ENCODE measurements around the gene TMEFF2. TPM values are rescaled to one million over a fixed set of nuclear protein-coding genes. Genes with fewer than 3 reads are reported as not detected.
"Not testable (repeated sequence)": the region's sequence is repeated elsewhere in the genome, so short reads cannot be mapped to it uniquely, and the experiment has no call there.

Gene TMEFF2
- total RNA-seq, 5 donors from 2014 or later (not counting 1 experiment from before 2014, with no cell fraction given) = not detected

DNA sequence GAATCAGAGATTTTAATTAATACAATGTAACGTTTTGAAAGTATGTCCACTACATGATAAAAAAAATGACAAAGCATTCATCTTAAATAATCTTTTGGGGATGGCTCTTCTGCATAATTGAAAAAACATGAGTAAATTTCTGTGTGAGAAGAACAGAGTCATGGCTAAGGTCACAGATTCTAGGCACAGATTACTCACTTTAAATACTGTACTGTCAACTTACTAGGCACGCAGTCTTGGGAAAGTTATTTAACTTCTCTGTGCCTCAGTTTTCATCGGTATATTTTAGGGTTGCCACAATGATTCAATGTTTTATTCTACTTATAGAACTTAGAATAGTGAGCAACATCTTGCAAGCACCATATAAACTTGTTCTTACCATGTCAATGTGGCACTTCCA, 49.2 kb downstream of the TMEFF2 start:
- no peaks in the 10 kb centered on the region for H3K4me1 Mint-ChIP-seq
- Histone ChIP-seq H3K27ac (ENCODE audit: low read length) (no peak overlapping the region), H3K36me3 (ENCODE audit: control insufficient read depth in 2 of 2, extremely low read depth in 1 of 2, insufficient read depth in 1 of 2, low read length in 1 of 2) (no peaks in the 10 kb centered on the region), H3K4me1 (ENCODE audit: control insufficient read depth in 1 of 2, extremely low read depth in 1 of 2, insufficient read depth in 2 of 2, low read length in 2 of 2) (no peaks in the 10 kb centered on the region), H3K27me3 (replicated peaks in 1 of 2; ENCODE audit: control insufficient read depth in 2 of 2, extremely low read depth in 1 of 2, insufficient read depth in 2 of 2, low read length in 1 of 2) (no peaks in the 10 kb centered on the region), H3K9me3 (no peaks in the 10 kb centered on the region), H3K4me3 (ENCODE audit: control insufficient read depth in 1 of 2, extremely low read depth in 1 of 2, low read length in 1 of 2) (no peak overlapping the region)
- CTCF ChIA-PET = no interaction called here
- POLR2A ChIA-PET = no interaction called here
- no CpG with 5 or more reads among the region's 3 CpGs for WGBS (ENCODE audit: insufficient coverage)
- DNase-seq = no peak
- H3K27ac Mint-ChIP-seq = no peak overlapping the region
- H3K9me3 Mint-ChIP-seq = no peaks in the 10 kb centered on the region
- no peaks in the 10 kb centered on the region for H3K36me3 Mint-ChIP-seq
- no peak overlapping the region for H3K4me3 Mint-ChIP-seq
- no peak for ATAC-seq (replicated peaks in 1 of 4)
- peaks cover 3 to 5% of the 10 kb centered on the region in 2 donors for H3K27me3 Mint-ChIP-seq

DNA sequence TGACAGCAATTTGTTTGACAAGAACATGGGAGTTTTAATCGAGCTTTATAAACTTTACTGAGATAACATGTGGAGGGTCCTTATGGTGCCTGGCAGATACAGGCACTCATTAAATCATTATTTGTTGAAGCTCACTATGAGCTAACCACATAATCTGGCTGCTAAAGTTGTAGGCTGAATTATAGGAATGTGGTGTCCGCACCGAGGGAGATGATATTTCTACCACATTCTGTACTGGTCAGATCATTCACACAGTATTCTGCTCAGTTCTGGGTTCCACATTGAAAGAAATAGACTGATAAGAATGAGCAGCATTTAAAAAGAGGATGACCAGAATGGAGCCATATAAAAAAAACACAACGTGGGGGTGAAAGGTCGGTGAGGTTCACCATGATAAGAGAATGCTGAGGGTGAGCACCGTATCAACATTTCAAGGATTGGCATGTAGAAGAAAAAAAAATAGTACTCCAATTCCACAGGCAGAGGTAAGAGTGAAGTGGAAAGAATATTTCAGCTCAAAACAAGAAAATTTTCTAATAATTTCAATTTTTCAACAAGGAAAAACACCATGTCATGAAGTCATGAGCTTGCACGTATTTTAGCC, 54.4 kb downstream of the TMEFF2 start:
- H3K9me3 ChIP-seq = no peaks in the 10 kb centered on the region
- WGBS (ENCODE audit: insufficient coverage) = 92% methylated on average over 2 of the region's 7 CpGs
- H3K27me3 ChIP-seq (replicated peaks in 1 of 2; ENCODE audit: control insufficient read depth in 2 of 2, extremely low read depth in 1 of 2, insufficient read depth in 2 of 2, low read length in 1 of 2) = no peaks in the 10 kb centered on the region
- ChIA-PET POLR2A (no interaction called here), CTCF (interaction anchor here (0.6 to 1.0 kb wide), 2 partner anchors 22 to 828 kb away, joined by 3 to 9 read pairs; no protein-coding TSS in a partner anchor)
- no peak overlapping the region for H3K4me3 ChIP-seq (ENCODE audit: control insufficient read depth in 1 of 2, extremely low read depth in 1 of 2, low read length in 1 of 2)
- no peak overlapping the region for H3K4me3 Mint-ChIP-seq
- no peaks in the 10 kb centered on the region for H3K36me3 Mint-ChIP-seq
- peaks cover 10 to 11% of the 10 kb centered on the region in 2 donors for H3K27me3 Mint-ChIP-seq
- no peaks in the 10 kb centered on the region for H3K9me3 Mint-ChIP-seq
- no peak overlapping the region for H3K27ac Mint-ChIP-seq
- no peaks in the 10 kb centered on the region for H3K36me3 ChIP-seq (ENCODE audit: control insufficient read depth in 2 of 2, extremely low read depth in 1 of 2, insufficient read depth in 1 of 2, low read length in 1 of 2)
- DNase-seq (no peak), ATAC-seq (replicated peaks in 1 of 4) (no peak)
- H3K27ac ChIP-seq (ENCODE audit: low read length) = no peak overlapping the region
- no peaks in the 10 kb centered on the region for H3K4me1 Mint-ChIP-seq
- H3K4me1 ChIP-seq (ENCODE audit: control insufficient read depth in 1 of 2, extremely low read depth in 1 of 2, insufficient read depth in 2 of 2, low read length in 2 of 2) = no peaks in the 10 kb centered on the region

DNA sequence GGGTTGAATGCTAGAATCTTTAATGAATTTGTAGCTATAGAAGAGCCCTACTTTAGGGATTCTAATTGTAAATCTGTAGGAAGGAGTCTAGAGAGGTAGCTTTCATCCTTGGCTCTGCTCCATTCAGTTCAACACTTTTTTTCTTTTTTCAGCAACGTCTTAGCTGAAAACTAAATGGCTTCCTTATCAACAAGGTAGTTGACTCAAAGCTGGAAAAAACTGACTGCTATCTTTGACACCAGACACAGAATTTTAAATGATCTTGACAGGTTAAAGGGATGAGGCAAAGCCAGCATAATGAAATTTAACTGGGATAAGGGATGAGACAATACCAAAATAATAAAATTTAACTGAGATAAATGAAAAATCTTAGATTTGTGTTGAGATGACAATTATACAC, 54.9 kb downstream of the TMEFF2 start:
- Histone ChIP-seq H3K27ac (ENCODE audit: low read length) (no peak overlapping the region), H3K9me3 (no peaks in the 10 kb centered on the region), H3K27me3 (replicated peaks in 1 of 2; ENCODE audit: control insufficient read depth in 2 of 2, extremely low read depth in 1 of 2, insufficient read depth in 2 of 2, low read length in 1 of 2) (no peaks in the 10 kb centered on the region), H3K36me3 (ENCODE audit: control insufficient read depth in 2 of 2, extremely low read depth in 1 of 2, insufficient read depth in 1 of 2, low read length in 1 of 2) (no peaks in the 10 kb centered on the region), H3K4me1 (ENCODE audit: control insufficient read depth in 1 of 2, extremely low read depth in 1 of 2, insufficient read depth in 2 of 2, low read length in 2 of 2) (no peaks in the 10 kb centered on the region), H3K4me3 (ENCODE audit: control insufficient read depth in 1 of 2, extremely low read depth in 1 of 2, low read length in 1 of 2) (no peak overlapping the region)
- no peak for DNase-seq
- POLR2A ChIA-PET = no interaction called here
- H3K4me3 Mint-ChIP-seq = no peak overlapping the region
- no peak for ATAC-seq (replicated peaks in 1 of 4)
- H3K4me1 Mint-ChIP-seq = no peaks in the 10 kb centered on the region
- no peaks in the 10 kb centered on the region for H3K36me3 Mint-ChIP-seq
- H3K27ac Mint-ChIP-seq = no peak overlapping the region
- H3K9me3 Mint-ChIP-seq = no peaks in the 10 kb centered on the region
- CTCF ChIA-PET = no interaction called here
- peaks cover 10 to 11% of the 10 kb centered on the region in 2 donors for H3K27me3 Mint-ChIP-seq
- WGBS (ENCODE audit: insufficient coverage) = 33% methylated on average over 1 of the region's 1 CpG

DNA sequence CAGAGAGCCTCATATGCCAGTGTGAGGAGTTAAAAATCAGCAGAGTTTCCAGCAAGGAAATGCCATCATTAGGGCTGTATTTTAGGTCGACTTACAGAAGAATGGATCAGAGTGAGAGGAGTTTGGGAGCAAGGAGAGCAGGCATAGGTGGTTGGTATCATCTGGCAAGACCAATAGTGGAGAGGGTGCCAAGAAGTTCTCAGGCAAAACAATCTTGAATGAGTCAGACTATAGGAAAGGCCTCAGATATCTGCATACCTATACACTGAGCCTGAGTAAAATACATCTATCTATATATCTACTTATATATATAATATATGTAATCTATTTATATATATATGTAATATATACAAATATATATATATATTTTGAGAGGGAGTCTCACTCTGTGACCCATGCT, 57.3 kb downstream of the TMEFF2 start:
- no peaks in the 10 kb centered on the region for H3K4me1 ChIP-seq (ENCODE audit: control insufficient read depth in 1 of 2, extremely low read depth in 1 of 2, insufficient read depth in 2 of 2, low read length in 2 of 2)
- no peaks in the 10 kb centered on the region for H3K9me3 ChIP-seq
- H3K4me3 ChIP-seq (ENCODE audit: control insufficient read depth in 1 of 2, extremely low read depth in 1 of 2, low read length in 1 of 2) = no peak overlapping the region
- Mint-ChIP-seq H3K9me3 (no peaks in the 10 kb centered on the region), H3K4me3 (no peak overlapping the region), H3K4me1 (no peaks in the 10 kb centered on the region), H3K27me3 (peaks cover 7 to 9% of the 10 kb centered on the region in 2 donors), H3K27ac (no peak overlapping the region), H3K36me3 (no peaks in the 10 kb centered on the region)
- ChIA-PET CTCF (no interaction called here), POLR2A (no interaction called here)
- no peaks in the 10 kb centered on the region for H3K36me3 ChIP-seq (ENCODE audit: control insufficient read depth in 2 of 2, extremely low read depth in 1 of 2, insufficient read depth in 1 of 2, low read length in 1 of 2)
- no peak for ATAC-seq (replicated peaks in 1 of 4)
- DNase-seq = no peak
- H3K27ac ChIP-seq (ENCODE audit: low read length) = no peak overlapping the region
- 67% methylated on average over 1 of the region's 1 CpG for WGBS (ENCODE audit: insufficient coverage)
- peaks cover 0 to 3% of the 10 kb centered on the region in 2 experiments for H3K27me3 ChIP-seq (replicated peaks in 1 of 2; ENCODE audit: control insufficient read depth in 2 of 2, extremely low read depth in 1 of 2, insufficient read depth in 2 of 2, low read length in 1 of 2)

DNA sequence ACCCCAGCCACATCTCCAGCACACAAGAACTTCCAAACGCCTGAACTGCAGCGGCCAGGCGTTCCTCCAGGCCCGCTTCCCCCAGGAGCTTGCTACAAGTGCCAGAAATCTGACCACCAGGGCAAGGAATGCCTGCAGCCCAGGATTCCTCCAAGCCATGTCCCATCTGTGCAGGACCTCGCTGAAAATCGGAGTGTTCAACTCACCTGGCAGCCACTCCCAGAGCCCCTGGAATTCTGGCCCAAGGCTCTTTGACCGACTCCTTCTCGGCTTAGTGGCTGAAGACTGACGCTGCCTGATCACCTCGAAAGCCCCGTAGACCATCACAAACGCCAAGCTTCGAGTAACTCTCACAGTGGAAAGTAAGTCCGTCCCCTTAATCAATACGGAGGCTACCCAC, 62.1 kb downstream of the TMEFF2 start:
- H3K27me3 Mint-ChIP-seq; H3K36me3 ChIP-seq (ENCODE audit: control insufficient read depth in 2 of 2, extremely low read depth in 1 of 2, insufficient read depth in 1 of 2, low read length in 1 of 2); H3K27ac Mint-ChIP-seq; CTCF ChIA-PET; DNase-seq; H3K9me3 Mint-ChIP-seq; ATAC-seq (replicated peaks in 1 of 4); H3K27ac ChIP-seq (ENCODE audit: low read length); H3K4me1 ChIP-seq (ENCODE audit: control insufficient read depth in 1 of 2, extremely low read depth in 1 of 2, insufficient read depth in 2 of 2, low read length in 2 of 2); H3K4me1 Mint-ChIP-seq; H3K4me3 Mint-ChIP-seq; H3K27me3 ChIP-seq (replicated peaks in 1 of 2; ENCODE audit: control insufficient read depth in 2 of 2, extremely low read depth in 1 of 2, insufficient read depth in 2 of 2, low read length in 1 of 2); H3K9me3 ChIP-seq; H3K4me3 ChIP-seq (ENCODE audit: control insufficient read depth in 1 of 2, extremely low read depth in 1 of 2, low read length in 1 of 2); H3K36me3 Mint-ChIP-seq; POLR2A ChIA-PET: not testable (repeated sequence)
- WGBS (ENCODE audit: insufficient coverage) = 90% methylated on average over 8 of the region's 15 CpGs

DNA sequence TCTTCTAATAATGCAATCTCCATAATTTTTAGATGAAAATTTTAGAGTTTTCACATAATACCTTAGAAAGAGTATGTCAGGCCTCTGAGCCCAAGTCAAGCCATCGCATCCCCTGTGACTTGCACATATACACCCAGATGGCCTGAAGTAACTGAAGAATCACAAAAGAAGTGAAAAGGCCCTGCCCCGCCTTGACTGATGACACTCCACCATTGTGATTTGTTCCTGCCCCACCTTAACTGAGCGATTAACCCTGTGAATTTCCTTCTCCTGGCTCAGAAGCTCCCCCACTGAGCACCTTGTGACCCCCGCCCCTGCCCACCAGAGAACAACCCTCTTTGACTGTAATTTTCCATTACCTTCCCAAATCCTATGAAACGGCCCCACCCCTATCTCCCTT, 64.4 kb downstream of the TMEFF2 start:
- POLR2A ChIA-PET; H3K27me3 Mint-ChIP-seq; H3K4me1 Mint-ChIP-seq; H3K4me3 ChIP-seq (ENCODE audit: control insufficient read depth in 1 of 2, extremely low read depth in 1 of 2, low read length in 1 of 2); H3K27ac ChIP-seq (ENCODE audit: low read length); CTCF ChIA-PET; ATAC-seq (replicated peaks in 1 of 4); H3K36me3 ChIP-seq (ENCODE audit: control insufficient read depth in 2 of 2, extremely low read depth in 1 of 2, insufficient read depth in 1 of 2, low read length in 1 of 2); H3K4me1 ChIP-seq (ENCODE audit: control insufficient read depth in 1 of 2, extremely low read depth in 1 of 2, insufficient read depth in 2 of 2, low read length in 2 of 2); H3K27ac Mint-ChIP-seq; H3K4me3 Mint-ChIP-seq; H3K9me3 Mint-ChIP-seq; DNase-seq; H3K9me3 ChIP-seq; H3K36me3 Mint-ChIP-seq; H3K27me3 ChIP-seq (replicated peaks in 1 of 2; ENCODE audit: control insufficient read depth in 2 of 2, extremely low read depth in 1 of 2, insufficient read depth in 2 of 2, low read length in 1 of 2): not testable (repeated sequence)
- WGBS (ENCODE audit: insufficient coverage) = 100% methylated on average over 1 of the region's 5 CpGs

DNA sequence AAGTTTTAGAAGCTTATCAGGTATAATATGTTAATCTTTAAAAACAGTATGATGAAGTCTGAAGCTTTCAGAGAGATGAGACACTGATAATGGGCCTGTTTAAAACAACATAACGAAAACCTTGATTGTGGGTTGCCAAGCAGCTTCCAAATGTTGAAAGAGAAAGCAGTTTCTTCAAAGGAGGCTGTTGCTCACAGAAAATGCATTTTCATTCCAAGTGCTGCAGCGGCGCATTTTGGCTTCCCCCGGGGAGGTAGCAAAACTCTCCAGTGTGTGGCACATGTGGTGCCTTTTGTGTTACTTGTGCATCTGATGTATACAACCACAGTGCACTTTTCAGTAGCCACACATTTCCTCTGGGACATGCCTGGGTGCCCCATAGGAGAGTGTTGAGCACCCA, 66.1 kb downstream of the TMEFF2 start:
- DNase-seq = no peak
- Mint-ChIP-seq H3K4me3 (no peak overlapping the region), H3K9me3 (no peaks in the 10 kb centered on the region), H3K36me3 (no peaks in the 10 kb centered on the region), H3K4me1 (no peaks in the 10 kb centered on the region), H3K27ac (no peak overlapping the region), H3K27me3 (peaks cover 5 to 11% of the 10 kb centered on the region in 2 donors)
- CTCF ChIA-PET = interaction anchor here (0.7 to 1.4 kb wide), 2 partner anchors 34 to 36 kb away, joined by 4 to 5 read pairs; no protein-coding TSS in a partner anchor
- no CpG with 5 or more reads among the region's 4 CpGs for WGBS (ENCODE audit: insufficient coverage)
- POLR2A ChIA-PET = no interaction called here
- Histone ChIP-seq H3K9me3 (no peaks in the 10 kb centered on the region), H3K27me3 (replicated peaks in 1 of 2; ENCODE audit: control insufficient read depth in 2 of 2, extremely low read depth in 1 of 2, insufficient read depth in 2 of 2, low read length in 1 of 2) (peaks cover 0 to 3% of the 10 kb centered on the region in 2 experiments), H3K4me3 (ENCODE audit: control insufficient read depth in 1 of 2, extremely low read depth in 1 of 2, low read length in 1 of 2) (no peak overlapping the region), H3K27ac (ENCODE audit: low read length) (no peak overlapping the region), H3K4me1 (ENCODE audit: control insufficient read depth in 1 of 2, extremely low read depth in 1 of 2, insufficient read depth in 2 of 2, low read length in 2 of 2) (no peaks in the 10 kb centered on the region), H3K36me3 (ENCODE audit: control insufficient read depth in 2 of 2, extremely low read depth in 1 of 2, insufficient read depth in 1 of 2, low read length in 1 of 2) (no peaks in the 10 kb centered on the region)
- no peak for ATAC-seq (replicated peaks in 1 of 4)
